IPS DF 4.7 (cell line): ENCODE results near the gene IFRD1.

Experiments used
- DNase-seq: peaks from one replicate; pipeline ENCODE4 v3.0.0-alpha.2; 2013; ENCODE audit warnings: low spot score; ENCODE audit errors: extremely low read depth

IFRD1 gene

DNA sequence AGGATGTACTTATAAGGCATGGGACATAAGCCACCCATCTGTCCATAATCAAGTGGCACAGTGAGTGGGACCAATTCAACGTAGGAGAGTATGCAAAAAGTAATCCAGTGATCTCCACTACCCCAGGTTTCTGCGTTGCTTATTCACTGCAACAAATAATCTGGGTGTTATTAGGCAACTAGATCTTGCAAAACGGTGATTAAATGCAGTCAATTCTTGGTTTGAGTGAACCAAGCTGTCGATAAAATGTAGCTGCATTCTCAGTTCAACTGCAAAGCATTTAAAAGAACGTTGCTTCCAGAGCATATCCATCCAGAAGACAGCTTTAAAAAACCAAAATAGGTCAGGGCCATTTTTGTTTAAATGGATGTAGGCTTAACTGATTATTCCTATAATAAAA lies 35.5 kb downstream of the IFRD1 start:
- no peak for DNase-seq

DNA sequence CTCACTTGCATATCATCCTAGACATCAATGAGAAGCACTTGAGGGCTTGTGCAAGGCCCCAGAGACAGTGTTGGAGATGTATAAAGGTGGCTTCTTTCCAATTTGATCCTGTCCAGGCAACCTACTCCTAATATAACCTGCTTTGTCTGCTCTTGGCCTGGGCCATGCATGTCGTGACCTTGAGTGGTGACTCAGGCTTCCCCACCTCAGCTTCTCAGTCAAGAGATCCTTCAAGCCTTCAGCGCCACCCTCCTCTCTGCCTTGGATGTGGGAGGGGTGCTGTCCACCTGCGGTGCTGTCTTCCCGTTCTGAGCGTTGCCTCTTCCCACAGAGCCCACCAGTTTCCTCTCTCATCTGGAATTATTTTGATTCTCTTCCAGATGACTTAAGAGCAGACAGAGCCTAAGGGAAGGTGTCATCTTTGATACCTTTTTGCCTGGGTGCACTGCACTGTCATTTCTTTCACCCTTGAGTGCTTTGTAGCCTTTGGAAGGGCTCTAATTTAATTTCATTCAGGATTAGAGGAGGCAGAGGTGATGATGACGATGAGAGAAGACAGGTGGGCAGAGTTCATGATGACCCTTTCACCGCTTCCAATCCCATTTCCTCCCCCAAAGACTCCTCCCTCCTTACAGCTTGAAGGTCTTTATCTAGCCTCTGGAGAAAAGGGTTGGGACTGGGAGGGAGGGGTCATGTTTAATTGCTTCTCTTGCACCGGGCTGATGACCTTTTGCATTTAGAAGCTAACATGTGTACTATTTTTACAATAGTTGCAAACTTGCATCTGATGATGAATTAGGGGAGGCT lies 37.4 kb downstream of the IFRD1 start:
- no peak for DNase-seq

DNA sequence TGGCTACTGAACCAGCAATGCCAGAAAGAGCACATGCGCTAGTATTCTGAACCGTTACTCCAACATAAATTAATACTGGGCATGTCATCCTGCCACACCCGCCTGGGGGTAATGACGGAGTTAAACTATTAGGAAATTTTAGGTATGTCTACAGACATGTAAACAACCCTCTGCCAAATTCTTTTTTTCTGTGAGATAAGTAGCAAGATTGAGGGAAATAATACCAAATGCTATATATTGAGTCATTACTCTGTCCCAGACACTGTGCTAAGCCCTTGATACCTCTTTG lies 37.9 kb downstream of the IFRD1 start:
- DNase-seq, result no peak

GRCh38 chr7:112492186-112492585 lies 41.9 kb downstream of the IFRD1 start:
- no peak for DNase-seq

DNA sequence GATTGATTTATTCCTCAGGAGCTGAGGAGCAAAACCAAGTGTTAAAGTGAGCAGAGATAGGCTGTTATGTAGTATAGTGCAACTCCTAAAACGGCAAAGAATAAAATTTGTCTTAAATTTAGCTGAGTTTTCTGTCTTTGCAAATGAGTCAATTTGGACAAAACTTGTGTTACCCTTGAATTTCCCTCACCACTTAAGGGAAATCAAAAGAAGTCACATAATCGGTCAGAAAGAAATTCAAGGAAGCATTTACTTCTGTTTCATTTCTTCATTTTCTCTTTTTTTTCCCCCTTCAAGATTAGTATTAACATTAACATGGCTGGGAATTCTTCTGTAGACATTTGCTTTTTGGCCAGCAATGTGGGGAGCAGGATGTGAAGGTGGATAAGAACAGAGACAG lies 44.4 kb downstream of the IFRD1 start:
- no peak for DNase-seq

GRCh38 chr7:112495156-112495788 lies 45.0 kb downstream of the IFRD1 start:
- no peak for DNase-seq

- DNase-seq, result no peak
These were observed 45.7 kb downstream of the IFRD1 start for GRCh38 chr7:112495810-112496462.

- DNase-seq, result no peak
These were observed 47.2 kb downstream of the IFRD1 start for GRCh38 chr7:112497481-112497880.

GRCh38 chr7:112500619-112501018 lies 50.4 kb downstream of the IFRD1 start:
- no peak for DNase-seq

GRCh38 chr7:112501801-112502503 lies 51.7 kb downstream of the IFRD1 start:
- DNase-seq, result no peak

GRCh38 chr7:112502700-112503099 lies 52.4 kb downstream of the IFRD1 start:
- no peak for DNase-seq

DNA sequence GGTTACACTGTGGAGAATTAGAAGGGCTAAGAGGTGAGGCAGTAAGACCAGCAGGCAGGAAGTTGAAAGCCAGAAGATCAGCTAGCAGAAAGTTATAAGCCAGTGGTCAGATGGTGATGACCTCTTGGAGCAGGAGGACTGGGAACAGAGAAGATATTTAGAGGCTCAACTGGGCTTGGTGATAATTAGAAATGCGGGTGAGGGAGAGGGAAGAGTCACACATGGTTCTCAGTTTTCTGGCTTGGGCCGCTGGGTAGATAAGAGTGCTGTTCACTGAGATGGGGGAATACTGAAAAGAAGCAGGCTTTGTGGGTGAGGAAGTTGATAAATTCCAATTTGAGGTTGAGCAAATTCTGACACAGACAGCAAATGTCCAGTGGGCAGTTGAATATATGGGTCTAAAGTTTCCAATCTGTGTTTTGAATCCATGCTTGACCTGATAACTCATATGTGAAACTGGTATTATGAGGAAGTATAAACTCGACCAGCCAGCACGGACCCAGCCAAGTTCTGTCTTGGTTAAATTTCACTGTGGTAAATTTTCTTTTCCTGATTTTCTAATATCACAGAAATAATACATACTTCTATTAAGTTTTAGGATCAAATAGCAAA lies 53.2 kb downstream of the IFRD1 start:
- no peak for DNase-seq

DNA sequence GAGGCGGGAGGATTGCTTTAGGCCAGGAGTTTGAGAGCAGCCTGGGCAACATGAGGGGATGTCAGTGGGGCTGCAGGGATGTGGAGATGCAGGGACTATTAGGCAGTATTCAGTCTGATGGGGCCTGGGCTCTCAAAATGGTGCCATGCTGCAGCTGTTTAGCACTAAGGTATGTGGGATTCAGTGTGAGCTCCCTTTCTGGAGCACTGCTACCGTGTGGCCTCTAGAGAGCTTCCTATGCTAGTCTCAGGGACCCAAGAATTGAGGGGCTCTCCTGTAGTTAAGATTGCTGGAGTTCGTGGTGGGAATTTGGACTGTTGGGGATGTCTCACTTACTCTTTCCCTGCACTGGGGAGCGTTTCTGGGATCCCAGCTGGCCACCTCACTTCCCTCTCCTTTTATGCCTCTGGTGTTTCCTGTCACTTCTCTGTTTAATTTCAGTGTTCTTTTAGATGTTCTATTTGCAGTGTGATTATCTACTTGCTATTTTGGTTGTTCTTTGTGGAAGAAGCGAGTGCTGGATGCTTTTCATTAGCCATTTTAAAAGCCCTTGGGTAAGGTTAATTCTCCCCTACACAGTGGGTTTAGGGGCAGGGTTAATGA lies 53.9 kb downstream of the IFRD1 start:
- no peak for DNase-seq

DNA sequence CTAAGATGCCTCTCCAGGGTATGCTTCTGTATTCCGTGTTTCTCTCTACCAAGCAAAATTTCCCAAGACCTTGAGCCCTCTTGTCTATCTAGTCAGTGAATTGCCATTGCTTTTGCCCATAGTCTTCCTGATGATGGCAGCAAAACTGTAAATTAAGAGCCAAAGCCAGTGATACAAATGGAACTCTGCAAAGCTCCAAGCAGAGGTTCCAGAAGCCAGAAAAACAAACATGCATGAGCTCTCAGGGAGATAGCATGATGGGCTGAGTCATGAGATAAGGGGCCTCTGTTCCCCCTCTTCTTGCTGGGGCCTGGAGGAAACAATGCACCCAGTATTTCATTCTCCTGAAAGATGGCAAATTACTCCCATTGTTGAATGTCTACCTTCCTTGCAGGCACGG lies 55.2 kb downstream of the IFRD1 start:
- DNase-seq, result no peak

DNA sequence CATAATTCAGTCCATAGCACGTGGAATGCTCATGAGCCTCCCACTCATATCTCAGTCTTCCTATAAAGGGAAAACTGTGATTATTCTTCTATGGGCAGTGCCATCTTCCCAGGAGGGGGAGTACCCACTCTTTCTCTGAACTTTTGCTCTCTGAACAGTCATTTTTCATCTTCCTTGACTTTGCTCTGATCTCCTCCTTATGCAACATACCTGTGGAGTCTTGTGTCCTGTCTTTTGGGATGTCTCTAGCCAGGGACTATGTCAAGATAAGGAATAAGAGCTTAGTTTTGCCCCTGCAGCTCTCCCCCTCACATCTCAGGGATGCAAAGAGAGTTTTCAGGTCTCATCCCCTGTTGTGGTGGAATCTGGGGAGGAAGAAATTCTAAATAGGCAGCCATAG lies 58.1 kb downstream of the IFRD1 start:
- DNase-seq, result no peak

DNA sequence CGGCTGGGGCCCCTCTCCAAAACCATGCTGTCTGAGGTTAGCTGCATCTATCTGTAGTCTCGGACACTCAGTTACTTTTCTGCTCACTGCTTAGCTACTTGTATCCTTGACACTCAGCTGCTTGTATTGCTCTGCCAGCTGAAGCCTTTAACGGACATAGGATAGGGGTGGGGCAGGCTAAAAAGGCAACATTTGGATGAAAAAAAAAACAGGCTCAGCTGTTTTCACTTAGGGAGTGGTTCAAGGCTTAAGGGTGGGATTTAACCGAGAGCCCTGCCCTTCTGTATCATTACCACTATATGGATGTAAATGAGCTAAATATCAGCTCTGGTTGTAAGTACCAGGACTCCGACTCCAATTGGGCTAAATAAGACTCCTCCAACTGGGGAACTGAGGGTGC lies 59.1 kb downstream of the IFRD1 start:
- DNase-seq, result no peak

DNA sequence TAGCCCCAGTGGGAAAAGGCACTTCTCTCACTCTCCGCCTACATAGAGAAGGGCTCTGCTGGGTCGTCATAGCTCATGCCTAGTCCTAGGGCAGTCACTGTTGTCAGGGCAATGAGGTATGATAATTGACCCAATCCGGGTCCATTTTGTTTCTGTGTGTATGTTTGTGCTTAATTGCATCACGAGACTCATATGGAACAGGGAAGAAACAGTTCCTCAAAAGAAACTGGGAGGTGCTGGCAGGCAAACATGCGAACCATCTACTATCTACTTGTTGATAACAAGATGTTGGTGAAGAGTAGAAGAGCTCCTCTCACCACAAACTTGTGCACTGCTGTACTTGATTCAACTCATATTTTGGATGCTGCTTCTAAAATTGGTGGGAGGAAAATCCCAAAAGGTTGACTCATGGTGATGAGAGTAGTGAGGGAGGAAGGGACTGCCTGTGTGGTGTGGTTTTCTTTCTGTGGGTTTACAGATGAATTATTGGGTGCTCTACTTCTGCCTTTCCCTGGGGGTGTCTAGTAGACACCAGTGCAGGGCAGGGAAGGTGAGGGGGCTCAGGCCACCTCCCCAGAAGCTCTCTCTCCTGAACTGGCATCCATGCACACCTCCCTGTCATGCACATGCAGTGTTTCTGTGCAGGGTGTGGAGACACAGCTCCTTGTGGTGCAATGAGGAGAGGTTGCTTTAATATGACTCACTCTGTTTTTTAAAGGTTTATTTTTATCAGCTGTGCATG lies 59.9 kb downstream of the IFRD1 start:
- DNase-seq, result no peak

- DNase-seq, result no peak
These were observed 60.5 kb downstream of the IFRD1 start for GRCh38 chr7:112510743-112511110.

DNA sequence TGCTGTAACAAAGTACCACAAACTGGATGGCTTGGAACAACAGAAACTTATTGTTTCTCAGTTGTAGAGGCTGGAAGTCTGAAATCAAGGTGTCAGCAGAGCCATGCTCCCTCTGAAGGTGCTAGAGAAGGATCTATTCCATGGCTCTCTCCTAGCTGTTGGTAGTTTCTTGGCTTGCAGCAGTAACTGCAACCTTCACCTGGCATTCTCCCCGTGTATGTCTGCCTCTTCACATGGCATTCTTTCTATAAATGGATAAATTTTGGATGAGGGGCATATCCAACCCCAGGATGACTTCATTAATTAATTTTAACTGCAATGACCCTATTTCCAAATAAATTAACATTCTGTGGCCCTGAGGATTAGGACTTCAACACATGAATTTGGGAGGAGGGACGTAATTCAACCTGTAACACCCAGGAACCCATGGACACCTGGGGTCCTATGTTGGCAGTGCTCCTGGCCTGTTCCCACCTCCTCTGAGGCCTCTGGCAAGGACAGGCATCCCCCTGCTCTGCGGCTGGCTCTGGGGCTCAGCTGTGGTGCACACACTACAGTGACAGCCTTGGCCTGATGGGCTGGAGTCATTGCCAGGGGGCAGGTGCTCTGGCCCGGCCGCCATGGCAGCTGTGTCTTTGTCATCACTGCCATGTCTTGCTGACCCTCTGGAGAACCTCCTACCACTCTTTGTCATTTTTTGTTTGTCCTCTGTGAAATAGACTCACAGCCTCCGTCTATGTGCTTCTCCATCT lies 61.4 kb downstream of the IFRD1 start:
- DNase-seq, result no peak
